NCI-H2196 treated with DMSO at 0.1 percent for 48 hours (cell line): ENCODE measurements around the gene TGM1.
A peak's percentile ranks its signal among the peaks of the same experiment; 100 is the strongest.

ENCODE experiments used
- DNase-seq: peaks from one replicate; lab custom pipeline; 2025; ENCODE audit not compliant: unreplicated experiment; lab: John Stamatoyannopoulos, UW

Gene TGM1

DNA sequence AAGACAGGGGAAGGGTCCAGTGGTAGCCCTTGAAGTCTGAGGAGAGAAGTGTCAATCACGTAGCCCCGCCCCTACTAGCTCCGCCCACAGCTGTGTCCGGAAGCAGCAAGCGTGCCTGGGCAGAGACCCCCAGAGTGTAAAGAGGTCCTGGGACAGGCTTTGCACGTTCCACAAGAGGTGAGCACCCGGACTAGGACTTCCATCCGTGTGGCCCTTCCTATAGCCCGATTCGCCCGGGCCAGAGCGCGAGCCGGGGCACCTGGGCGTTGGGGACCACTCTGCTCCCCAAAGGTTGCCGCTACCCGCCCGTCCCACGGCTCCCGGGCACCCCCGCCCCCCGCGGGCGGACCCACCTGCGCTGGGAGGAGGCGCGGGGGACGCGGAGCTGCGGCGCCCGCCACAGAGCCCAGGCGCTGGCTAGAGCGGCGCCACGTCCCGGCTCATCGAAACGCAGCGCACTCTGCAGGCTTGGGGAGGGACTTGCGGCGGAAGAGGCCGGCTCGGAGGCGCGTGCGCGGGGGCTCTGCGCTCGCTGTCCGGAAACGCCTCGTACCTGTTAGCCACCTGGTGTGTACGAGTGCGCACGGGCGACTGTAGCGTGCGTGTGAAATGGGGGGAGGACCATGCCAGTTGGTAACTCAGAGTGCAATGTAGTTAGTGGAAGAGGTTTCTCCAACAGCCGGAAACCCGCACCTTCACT, 8.3 kb upstream of the TGM1 start, which contains the start of gene RABGGTA:
Gene RABGGTA, minus strand, starts transcription at position 464 of the 700 bp plus-strand sequence. CDS start 482 bp downstream, outside the sequence.
- DNase-seq, result peak; percentile 87

DNA sequence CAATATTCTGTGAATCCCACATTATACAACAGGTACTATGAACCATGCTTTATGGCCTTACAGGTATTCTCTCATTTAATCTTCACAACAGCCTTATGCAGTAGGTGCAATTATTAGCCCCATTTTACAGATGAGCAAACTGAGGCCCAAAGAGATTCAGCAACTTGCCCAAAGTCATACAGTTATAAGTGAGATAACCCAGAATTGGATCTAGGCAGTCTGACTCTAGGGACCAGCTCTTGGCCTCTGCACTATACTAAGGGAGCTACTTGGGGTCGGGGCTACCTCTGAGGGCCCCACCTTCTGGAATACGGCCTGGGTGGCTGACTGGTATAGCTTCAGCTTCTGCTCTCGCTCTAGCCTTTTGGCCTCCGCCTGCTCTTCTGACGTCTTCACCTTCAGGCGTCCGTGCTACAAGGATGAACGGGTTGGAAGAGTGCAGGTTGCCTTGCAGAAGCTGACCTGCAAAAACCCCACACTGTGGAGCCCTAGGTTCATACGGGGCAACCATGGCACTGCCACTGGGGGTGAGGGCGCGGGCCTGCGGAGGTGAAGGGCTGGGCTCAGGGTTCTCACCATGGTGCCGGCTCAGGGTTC, 7.7 kb upstream of the TGM1 start:
- no peak for DNase-seq

DNA sequence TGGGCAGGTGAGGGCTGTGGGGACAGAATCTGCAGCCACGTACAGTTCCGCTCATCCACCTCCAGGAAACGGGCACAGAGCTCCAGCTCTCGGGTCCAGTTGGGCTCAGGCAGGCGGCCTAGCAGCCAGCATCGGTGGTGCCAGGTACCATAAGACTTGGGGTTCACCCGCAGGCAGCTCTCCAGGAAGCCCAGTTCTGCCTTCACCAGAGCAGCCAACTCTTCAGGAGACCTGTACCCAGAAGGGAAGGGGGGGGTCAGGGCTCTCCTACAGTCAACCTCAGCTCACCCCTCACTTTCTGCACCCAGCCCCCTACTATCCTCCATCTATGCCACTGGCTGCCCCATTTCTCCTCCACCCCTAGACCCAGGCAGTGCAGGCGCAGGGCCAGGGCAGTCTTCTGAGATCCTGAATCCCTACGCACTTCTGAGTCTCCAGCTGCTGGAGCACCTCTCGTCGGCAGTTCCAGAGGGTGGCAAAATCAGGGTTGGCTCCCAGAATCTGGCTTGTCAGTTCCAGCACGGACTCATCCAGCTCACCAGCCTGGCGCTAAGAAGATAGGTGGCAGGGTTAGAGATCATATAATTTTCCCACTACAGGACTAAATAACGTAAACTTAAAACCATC, 7.0 kb upstream of the TGM1 start:
- no peak for DNase-seq

DNA sequence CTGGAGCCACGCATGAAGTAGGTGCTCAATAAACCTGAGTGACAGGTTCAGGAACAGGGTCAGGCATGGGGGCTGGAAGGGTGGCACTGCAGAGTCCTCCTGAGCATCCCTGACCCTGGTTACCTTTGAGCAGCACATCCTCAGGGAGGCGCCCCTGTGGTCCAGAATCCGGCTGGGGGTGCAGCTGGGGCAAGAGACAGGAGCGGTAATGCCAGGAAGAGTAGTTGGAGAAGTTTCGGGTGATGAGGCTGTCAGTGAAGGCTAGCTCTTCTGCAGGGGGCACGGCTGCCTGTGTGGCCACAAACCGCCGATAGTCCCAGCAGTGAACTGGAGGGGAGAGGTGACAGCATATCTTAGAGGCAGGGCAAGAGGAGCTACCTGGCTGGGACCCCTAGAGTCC, 6.4 kb upstream of the TGM1 start:
- DNase-seq, result no peak

DNA sequence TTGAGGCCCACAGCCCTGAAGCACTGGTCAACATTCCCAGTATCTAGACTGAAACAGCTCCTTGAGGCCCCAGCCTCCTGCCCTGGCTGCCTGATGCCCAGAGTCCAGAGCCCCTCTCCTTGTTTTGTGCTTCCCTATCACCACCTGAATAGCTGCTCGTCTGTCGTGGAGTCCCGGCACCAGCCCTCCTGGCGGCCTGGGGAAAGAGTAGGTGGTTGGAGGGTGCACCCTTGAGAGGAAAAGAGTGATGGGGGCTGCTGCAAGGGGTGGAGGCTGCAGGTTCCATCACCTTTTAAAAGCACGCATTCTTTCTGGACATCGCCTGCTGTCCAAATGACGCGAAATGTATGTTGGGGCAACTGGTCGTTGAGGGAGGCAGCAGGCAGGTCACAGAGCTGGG, 5.2 kb upstream of the TGM1 start:
- DNase-seq, result no peak

DNA sequence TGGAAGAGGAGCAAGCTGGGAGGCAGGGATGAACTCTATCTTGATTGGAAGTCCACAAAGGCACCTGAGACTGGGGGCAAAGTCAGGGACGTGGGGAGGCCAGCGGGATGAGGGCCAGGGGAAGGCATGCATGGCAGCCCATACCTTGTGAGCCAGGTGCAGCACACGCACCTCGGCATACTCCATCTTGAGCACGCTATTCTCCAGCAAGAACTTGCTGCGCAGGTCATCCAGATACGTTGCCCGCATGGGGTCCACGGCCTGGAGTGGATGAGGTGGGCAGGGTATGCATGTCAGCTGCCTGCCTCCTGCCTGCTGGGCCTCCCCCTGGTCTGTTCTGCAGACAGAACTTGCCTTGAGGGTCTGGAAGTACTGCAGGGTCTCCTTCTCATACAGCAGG, 4.5 kb upstream of the TGM1 start:
- DNase-seq, result no peak

DNA sequence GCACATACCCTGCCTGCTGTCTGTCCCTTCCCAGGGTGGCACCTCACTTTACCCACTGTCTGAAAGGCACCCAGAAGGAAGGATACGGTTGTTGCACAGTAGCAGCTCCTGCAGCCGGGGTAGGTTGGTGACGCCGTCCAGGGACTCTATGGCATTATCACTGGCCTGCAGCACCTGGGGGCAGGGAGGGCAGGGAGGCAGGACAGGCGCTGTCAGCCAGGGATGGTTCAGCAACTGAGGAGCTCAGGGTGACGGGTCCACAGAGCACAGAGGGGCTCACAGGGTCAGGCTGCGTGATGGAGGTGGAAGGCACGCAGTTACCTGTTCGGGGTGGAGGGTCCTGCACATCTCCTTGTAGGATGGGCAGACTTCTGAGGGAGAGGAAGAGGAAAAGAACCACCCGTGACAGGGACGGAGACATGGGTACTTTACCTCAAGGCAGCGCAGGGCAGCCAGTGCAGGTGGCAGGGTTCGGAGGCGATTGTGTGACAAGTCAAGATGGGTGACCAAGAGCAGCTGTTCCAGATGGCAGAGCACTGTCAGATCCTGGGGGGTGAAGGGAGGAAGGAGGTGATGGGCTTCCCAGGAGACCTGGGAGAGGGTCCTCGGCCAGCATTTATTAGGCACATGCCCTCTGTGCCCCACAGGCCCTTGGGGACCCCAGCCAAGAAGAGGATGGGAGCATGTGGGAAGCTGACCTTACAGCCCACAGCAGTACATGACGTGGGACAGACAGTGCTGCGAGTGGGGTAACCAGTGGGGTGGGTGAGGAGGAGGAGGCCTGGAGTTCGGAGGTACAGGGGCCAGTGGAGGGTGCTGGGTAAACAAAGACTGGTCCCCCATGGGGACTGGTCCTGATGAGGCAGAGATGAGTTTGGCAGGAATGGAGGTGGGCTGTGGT, 3.6 kb upstream of the TGM1 start:
- no peak for DNase-seq

DNA sequence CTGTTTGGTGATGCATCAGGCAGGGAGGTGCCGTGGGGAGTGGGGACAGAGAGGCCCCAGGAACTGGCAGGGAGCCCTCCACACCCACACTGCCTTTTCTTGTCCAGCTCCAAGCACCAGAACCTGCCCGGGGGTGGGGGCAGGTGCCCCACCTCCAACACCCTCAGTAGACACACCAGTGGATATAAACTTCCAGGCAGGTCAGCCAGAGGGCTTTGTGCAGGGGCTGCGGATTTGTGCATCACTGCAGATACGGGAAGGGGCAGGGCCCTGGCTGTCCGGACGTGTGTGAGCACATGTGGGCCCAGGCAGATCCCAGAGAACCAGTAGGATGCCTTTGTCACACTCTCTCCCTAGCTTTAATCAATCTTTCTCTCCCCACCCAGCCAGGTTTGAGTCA, 1.3 kb upstream of the TGM1 start:
- DNase-seq, result no peak

DNA sequence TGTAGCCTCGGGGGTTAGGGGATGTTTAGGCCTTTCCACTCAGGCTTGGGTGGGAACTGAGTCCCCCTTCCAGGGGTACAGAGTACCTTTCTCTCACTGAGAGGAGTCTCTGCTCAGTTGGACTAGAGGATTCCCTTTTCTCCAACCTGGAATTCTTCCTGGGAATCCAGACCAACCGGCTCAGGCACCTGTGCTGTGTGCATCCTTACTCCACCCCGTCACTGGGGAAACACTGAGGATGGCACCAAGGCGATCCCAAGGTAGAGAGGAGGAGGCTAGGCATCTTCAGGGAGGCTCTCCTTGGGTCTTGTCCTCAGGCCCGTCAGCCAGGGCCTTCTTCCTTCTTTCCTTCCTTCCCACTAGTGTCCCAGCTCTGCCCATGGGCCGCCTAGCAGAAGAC, 871 bp upstream of the TGM1 start:
- no peak for DNase-seq

DNA sequence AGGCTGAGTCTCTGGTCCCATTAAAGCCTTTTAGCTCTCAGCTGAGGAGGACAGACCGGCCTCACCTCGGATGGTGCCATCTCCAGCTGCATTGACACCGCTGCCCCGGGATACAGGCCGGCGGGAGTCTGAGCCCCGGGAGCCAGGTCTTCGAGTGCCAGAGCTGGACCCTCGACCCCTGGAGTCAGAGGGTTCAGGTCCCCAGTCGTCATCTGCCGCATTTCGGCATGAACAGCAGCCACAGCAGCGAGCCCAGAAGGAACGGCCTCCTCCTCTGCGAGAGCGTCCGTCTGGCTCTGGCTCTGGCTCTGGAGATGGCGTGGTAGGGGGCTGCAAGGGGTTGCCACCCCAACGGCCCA, 1.0 kb downstream of the TGM1 start:
- no peak for DNase-seq

DNA sequence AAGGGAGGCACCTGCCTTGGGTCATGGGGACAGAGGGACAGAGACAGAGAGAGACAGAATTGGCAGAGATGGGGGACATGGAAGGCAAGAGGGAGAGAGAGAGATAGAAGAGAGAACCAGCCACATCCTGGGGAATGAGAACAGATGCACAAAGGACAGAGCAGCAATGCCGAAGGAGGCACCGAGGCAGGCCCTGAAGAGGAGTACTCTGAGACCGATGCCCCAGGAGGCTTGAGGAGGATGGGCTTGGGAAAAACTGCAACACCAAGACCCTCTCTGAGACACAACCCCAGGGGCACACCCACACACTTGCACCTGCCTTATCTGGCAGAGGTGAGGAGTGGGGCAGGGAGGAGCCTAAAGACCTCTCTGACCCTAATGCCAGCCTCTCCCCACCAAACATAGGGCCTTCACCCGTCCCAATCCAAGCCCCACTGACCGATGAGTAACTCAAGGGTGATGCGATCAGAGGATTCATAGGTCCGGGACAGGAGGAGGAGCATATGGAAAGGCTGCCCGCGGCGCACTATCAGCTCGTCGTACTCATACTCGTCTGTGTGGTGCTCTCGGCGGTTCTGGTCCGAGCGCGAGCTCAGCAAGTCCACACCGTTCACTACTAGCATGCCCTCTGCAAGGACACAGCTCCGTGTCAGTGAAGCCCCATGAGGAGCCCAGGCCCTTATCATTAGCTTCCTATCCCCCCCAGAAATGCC, 1.6 kb downstream of the TGM1 start:
- DNase-seq, result no peak

DNA sequence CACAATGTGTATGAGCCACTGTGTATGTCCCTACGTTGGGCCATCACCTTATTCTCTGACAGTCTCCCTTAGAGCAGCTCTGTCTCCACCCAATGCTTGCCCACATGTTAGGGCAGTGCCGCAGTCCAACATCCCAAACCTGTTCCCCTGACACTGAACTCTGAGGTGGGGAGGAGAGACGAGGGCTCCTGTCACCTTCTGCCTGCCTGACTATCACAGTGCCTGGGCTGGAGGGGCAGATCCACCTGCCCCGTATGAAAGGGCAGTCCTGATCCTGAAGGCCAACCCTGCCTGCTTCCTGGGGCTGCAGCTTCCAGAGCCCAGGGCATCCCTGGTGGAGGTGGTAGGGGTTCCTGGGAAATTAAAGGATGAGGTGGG, 2.2 kb downstream of the TGM1 start:
- DNase-seq, result no peak

DNA sequence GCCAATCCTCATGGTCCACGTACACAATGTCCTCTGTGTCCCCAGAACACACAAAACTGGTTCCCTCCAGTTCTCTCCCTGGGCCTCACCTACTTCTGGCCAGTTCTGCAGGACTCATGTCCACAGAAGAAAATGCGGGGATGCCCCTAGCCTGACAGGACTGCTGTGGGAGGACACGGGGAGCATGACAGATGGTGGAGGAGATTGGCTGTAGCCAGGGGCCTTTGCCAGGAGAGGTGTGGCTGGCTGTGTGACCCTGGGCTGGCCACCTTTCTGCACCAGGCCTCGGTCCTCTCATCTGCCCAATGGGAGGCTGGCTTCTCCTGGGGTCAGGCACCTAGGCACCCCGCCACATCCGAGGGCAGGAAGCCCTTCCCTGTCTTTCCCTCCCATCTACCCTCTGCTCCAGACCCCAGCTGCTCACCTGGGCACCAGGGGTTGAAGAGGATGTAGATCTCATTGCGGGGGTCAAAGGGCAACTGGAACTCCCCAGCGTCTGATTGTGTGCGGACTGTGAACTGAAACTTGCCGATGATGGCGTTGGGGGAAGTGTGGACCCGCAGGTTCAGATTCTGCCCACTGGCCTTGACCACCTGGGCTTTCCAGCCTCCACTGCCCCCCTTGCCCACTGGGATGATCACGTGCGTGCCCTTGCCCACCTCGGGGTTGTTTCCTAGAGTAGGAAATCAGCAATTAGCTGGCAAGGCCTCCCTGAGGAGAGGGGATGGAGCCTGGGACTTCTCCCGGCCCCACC, 2.8 kb downstream of the TGM1 start:
- DNase-seq, result no peak

DNA sequence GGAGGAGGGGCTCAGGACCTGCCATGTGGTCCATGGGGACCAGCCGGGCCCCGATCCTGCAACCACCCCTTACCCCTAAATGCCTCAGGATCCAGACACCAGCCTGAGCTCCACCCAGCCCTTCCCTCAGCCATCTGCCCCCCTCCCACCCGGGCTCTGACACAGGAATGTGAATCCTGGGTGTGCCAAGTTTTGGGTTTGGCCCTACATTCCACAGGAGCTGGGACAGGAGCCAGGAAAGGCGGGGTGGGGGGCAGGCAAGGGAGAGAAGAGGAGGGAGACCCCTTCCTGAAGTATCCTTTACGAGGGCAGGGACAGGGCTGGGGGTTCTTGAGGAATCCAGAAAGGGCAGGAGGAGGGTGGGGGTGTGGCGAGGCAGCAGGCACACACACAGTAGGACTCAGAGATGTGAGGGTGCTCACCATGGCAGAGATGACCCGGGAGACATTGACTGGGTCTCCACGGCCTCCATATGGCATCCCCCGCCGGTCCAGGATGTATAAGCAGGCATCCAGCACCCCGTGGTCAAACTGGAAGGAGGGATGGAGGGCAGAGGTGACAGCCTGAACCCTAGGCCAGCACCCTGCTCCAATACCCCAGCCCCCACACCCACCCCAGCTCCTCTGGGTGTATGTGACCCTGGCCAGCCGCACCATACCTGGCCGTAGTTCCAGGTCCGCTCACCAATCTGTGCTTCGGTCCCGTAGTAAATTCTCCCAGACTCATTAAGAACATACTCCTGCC, 3.5 kb downstream of the TGM1 start:
- no peak for DNase-seq

DNA sequence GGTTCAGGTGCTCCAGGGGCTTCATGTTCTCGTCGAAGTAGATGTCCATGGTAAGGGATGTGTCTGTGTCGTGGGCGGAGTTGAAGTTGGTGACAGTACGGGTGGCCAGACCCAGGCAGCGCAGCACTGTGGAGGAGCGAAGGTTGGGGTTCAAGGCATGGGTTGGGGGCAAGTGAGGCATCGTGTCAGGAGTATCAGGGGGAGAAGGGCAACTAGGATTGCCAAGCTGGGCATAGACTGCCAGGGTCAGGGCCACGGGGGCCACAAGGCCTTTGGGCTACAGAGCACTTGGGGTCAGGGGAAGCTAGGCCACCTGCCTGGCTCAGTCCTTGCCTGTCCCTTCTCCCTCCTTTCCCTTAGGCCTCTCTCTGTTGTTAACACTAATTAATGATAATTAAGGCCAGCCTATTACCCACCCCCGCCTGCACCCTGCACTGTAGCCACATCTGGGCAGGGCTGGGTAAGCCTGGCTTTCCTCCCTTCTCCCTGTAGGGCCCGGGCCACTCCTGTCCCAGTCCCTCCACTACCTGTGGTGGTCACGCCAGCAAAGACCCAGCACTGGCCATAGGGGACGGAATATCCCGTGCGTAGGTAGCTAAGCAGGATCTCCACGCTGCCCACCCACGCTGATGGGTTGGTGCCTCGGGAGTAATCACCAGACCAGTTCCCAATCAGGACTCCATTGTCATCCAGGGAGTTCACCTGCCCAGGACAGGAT, 4.3 kb downstream of the TGM1 start:
- no peak for DNase-seq

DNA sequence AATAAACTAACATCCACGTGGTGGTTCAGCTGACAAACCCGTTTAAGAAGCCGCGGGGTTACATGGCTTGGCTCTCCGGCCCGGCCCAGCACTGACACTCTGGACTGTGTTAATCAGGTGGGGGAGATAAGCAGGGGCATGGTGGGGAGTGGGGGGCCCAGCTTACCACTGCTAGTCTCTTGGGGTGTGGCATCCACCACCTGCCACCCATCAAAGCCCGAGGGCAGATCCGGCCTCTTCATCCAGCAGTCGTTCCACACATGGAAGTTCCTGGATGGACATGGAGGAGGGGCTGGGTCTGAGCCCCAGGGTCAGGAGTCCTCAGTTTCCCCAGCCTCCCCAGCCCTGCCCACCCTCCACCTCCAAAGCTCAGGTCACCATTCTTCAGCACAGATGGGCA, 4.9 kb downstream of the TGM1 start:
- DNase-seq, result no peak

DNA sequence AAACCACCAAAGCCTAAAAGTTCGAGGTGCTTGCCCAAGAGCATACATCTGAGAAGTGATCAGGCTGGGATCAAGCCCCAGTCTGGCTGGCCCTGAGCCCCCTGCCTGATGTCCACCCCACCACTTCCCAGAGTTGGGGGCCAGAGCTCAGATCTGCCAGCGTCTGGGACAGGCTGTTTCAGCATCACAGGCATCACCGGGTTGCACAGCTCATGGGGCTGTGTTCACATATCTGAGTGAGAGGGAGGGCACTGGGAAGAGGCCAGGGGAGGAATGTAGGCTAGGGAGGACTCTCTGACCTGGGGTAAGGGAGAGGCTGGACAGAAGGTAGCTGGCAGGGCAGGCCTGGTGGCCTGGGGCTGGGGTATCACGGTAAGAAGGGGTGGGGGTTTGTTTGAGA, 6.0 kb downstream of the TGM1 start:
- DNase-seq, result no peak

DNA sequence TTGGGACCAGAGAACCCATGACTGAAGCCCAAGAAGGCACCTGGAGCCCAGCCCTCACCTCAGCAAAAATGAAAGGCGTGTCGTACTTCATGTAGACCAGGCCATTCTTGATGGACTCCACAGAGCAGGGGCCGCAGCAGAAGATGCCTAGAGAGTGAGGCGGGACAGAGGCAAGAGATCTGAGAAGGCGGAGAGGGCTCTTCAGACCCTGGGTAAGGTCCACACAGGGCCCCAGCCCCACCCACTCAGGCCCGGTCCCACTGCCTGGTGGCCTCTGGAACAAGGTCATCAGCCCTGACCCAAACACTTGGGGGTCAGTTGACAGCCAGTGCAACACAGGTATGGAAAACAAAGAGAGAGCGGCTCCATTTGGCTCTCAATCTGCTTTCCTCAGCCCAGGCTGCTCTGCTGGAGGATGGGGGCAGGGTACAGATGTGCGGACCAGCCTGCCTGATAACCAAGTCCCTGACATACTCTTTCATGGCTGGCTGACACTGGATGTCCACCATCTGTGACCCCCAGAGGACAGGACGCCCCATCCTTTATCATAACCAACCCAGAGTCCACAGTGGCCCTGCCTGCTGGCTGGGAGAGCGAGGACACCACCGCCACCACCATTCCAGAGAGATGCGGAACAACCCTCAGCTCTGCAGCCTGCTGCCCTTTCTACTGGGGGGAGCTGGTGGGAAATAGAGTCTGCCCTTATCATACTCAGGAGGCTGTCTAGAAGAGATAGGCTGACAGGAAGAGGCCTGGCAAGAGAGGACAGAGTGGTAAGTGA, 6.9 kb downstream of the TGM1 start:
- no peak for DNase-seq
